ENCODE data around the gene NBPF14.
"Not testable (repeated sequence)": the region's sequence is repeated elsewhere in the genome, so short reads cannot be mapped to it uniquely, and the experiment has no call there.

NBPF14 gene

GRCh38 chr1:148528591-148528990 is 67.2 kb downstream of the NBPF14 start:
- not testable (repeated sequence) for H2AFZ ChIP-seq (ENCODE audit: low read length); H3K79me1 ChIP-seq (ENCODE audit: low read depth, low read length); H4K8ac ChIP-seq (ENCODE audit: low read depth, low read length); H2BK15ac ChIP-seq (ENCODE audit: low read length); H2BK5ac ChIP-seq (ENCODE audit: low read length); H3K23ac ChIP-seq (ENCODE audit: low read depth, low read length, poor library complexity); H2AK5ac ChIP-seq (ENCODE audit: low read depth, low read length); H3K36me3 ChIP-seq (replicated peaks in 1 of 2; ENCODE audit: control insufficient read depth in 2 of 2, insufficient read depth in 2 of 2, low read length in 2 of 2); H3K18ac ChIP-seq (ENCODE audit: low read length); H3K9ac ChIP-seq (ENCODE audit: low read depth, low read length, poor library complexity); DNase-seq (ENCODE audit: low spot score); H3K27me3 ChIP-seq (ENCODE audit: control insufficient read depth in 3 of 3, insufficient read depth in 3 of 3, low read depth in 1 of 3, low read length in 3 of 3); H2BK12ac ChIP-seq (ENCODE audit: low read length); H2BK120ac ChIP-seq (ENCODE audit: low read depth, low read length); H4K91ac ChIP-seq (ENCODE audit: low read depth, low read length, poor library complexity); H3K4ac ChIP-seq (ENCODE audit: low read length); H3K14ac ChIP-seq (ENCODE audit: low read length); H3K27ac ChIP-seq (replicated peaks; ENCODE audit: low read length); H3K4me2 ChIP-seq (ENCODE audit: insufficient read depth, low read length, poor library complexity, severe bottlenecking); H3K9me3 ChIP-seq (replicated peaks in 1 of 2; ENCODE audit: control insufficient read depth in 2 of 2, insufficient read depth in 1 of 2, low read depth in 1 of 2, low read length in 2 of 2); H3K4me1 ChIP-seq (ENCODE audit: control insufficient read depth in 2 of 2, insufficient read depth in 1 of 2, low read depth in 1 of 2, low read length in 2 of 2); H3K4me3 ChIP-seq (ENCODE audit: low read length in 2 of 2)
- WGBS, 2 donors (ENCODE audit: extremely low coverage in 2 of 2, insufficient read length in 2 of 2, insufficient replicate concordance in 1 of 2): no CpG with 5 or more reads among the region's 24 CpGs

GRCh38 chr1:148526587-148526986 is 69.2 kb downstream of the NBPF14 start:
- not testable (repeated sequence) for H3K27me3 ChIP-seq (ENCODE audit: control insufficient read depth in 3 of 3, insufficient read depth in 3 of 3, low read depth in 1 of 3, low read length in 3 of 3); H2BK5ac ChIP-seq (ENCODE audit: low read length); H3K23ac ChIP-seq (ENCODE audit: low read depth, low read length, poor library complexity); H3K4ac ChIP-seq (ENCODE audit: low read length); H3K36me3 ChIP-seq (replicated peaks in 1 of 2; ENCODE audit: control insufficient read depth in 2 of 2, insufficient read depth in 2 of 2, low read length in 2 of 2); H4K8ac ChIP-seq (ENCODE audit: low read depth, low read length); H3K9ac ChIP-seq (ENCODE audit: low read depth, low read length, poor library complexity); H2AFZ ChIP-seq (ENCODE audit: low read length); H3K79me1 ChIP-seq (ENCODE audit: low read depth, low read length); H4K91ac ChIP-seq (ENCODE audit: low read depth, low read length, poor library complexity); H3K9me3 ChIP-seq (replicated peaks in 1 of 2; ENCODE audit: control insufficient read depth in 2 of 2, insufficient read depth in 1 of 2, low read depth in 1 of 2, low read length in 2 of 2); H3K4me3 ChIP-seq (ENCODE audit: low read length in 2 of 2); DNase-seq (ENCODE audit: low spot score); H3K4me2 ChIP-seq (ENCODE audit: insufficient read depth, low read length, poor library complexity, severe bottlenecking); H2BK120ac ChIP-seq (ENCODE audit: low read depth, low read length); H3K14ac ChIP-seq (ENCODE audit: low read length); H3K27ac ChIP-seq (replicated peaks; ENCODE audit: low read length); H3K18ac ChIP-seq (ENCODE audit: low read length); H2AK5ac ChIP-seq (ENCODE audit: low read depth, low read length); H2BK12ac ChIP-seq (ENCODE audit: low read length); H2BK15ac ChIP-seq (ENCODE audit: low read length); H3K4me1 ChIP-seq (ENCODE audit: control insufficient read depth in 2 of 2, insufficient read depth in 1 of 2, low read depth in 1 of 2, low read length in 2 of 2)
- WGBS, 2 donors (ENCODE audit: extremely low coverage in 2 of 2, insufficient read length in 2 of 2, insufficient replicate concordance in 1 of 2): no CpG with 5 or more reads among the region's 2 CpGs

DNA sequence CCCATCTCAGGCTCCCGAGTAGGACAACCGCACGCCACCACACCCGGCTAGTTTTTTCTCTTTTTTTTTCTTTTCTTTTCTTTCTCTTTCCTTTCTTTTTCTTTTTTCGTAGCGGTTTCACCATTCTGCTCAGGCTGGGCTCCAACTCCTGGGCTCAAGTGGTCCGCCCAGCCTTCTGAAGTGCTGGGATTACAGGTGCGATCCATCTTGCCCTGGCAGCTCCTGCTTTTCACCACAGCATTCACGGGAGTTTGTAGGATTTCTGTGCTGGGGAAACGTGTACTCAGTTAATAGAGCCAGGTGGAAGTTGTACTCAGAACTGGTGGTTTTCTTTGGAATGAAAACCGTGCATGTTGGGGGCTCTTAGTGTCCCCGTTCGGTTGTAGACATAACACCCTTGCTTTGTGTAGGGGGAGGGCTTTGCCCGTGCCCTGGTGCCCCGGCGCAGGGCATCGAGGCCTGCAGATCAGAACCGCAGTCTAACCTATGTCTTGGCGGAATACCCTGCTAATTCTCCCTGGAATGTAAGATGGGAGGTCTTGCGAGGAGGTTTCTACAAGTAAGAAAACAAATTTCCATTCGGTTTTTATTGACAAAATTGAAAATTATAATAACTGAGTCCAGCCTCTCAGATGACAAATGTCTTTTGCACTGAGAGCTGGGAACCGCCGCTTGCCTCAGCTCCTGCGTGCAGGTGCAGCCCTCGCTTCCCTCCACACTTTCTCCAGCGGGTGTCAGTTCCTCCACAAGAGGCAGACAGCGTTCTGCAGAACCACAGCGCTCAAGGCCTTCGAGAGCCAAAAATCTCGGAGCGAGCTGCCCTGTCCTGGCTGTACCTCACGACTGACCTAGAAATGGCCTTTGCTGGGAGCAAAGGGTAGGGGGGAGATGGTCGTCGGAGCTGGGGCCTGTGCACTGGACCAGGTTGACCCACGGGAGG is 72.3 kb downstream of the NBPF14 start:
- H3K4me1 ChIP-seq (ENCODE audit: control insufficient read depth in 2 of 2, insufficient read depth in 1 of 2, low read depth in 1 of 2, low read length in 2 of 2); H3K27me3 ChIP-seq (ENCODE audit: control insufficient read depth in 3 of 3, insufficient read depth in 3 of 3, low read depth in 1 of 3, low read length in 3 of 3); H4K91ac ChIP-seq (ENCODE audit: low read depth, low read length, poor library complexity); H3K27ac ChIP-seq (replicated peaks; ENCODE audit: low read length); H2BK5ac ChIP-seq (ENCODE audit: low read length); H3K4me2 ChIP-seq (ENCODE audit: insufficient read depth, low read length, poor library complexity, severe bottlenecking); H3K4ac ChIP-seq (ENCODE audit: low read length); H2BK15ac ChIP-seq (ENCODE audit: low read length); H3K4me3 ChIP-seq (ENCODE audit: low read length in 2 of 2); H3K79me1 ChIP-seq (ENCODE audit: low read depth, low read length); H3K9ac ChIP-seq (ENCODE audit: low read depth, low read length, poor library complexity); DNase-seq (ENCODE audit: low spot score); H3K18ac ChIP-seq (ENCODE audit: low read length); H3K36me3 ChIP-seq (replicated peaks in 1 of 2; ENCODE audit: control insufficient read depth in 2 of 2, insufficient read depth in 2 of 2, low read length in 2 of 2); H3K9me3 ChIP-seq (replicated peaks in 1 of 2; ENCODE audit: control insufficient read depth in 2 of 2, insufficient read depth in 1 of 2, low read depth in 1 of 2, low read length in 2 of 2); H2BK120ac ChIP-seq (ENCODE audit: low read depth, low read length); H2AFZ ChIP-seq (ENCODE audit: low read length); H4K8ac ChIP-seq (ENCODE audit: low read depth, low read length); H2BK12ac ChIP-seq (ENCODE audit: low read length); H3K14ac ChIP-seq (ENCODE audit: low read length); H2AK5ac ChIP-seq (ENCODE audit: low read depth, low read length); H3K23ac ChIP-seq (ENCODE audit: low read depth, low read length, poor library complexity): not testable (repeated sequence)
- WGBS, 2 donors (ENCODE audit: extremely low coverage in 2 of 2, insufficient read length in 2 of 2, insufficient replicate concordance in 1 of 2): no CpG with 5 or more reads among the region's 35 CpGs

DNA sequence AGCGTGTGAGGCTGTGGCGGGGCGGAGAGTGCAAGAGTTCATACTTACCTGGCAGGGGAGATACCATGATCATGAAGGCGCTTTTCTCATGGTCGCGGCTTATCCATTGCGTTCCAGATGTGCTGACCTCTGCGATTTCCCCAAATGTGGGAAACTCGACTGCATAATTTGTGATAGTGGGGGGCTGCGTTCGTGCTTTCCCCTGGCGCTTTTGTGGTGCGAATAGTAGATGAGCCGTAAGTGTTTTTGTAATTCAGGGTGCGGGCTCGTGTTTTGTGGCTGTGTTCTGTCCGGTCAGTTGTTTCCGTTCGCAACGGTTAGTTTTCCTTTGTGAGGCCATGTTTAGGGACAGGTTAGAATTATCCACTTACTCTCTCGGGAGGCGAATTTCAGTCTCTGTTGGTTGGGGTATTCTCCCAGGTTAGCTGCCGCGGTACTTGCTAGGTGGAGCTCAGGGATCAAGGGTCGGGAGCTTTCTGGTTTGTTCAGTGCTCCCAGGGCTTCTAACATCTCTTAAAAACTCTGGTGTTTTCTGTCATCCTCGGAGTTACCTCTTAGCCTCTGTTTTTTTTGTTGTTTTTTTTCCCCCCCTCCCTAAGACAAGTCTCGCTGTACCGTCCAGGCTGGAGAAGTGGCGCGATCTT is 73.1 kb downstream of the NBPF14 start:
- not testable (repeated sequence) for H2AK5ac ChIP-seq (ENCODE audit: low read depth, low read length); H3K4me1 ChIP-seq (ENCODE audit: control insufficient read depth in 2 of 2, insufficient read depth in 1 of 2, low read depth in 1 of 2, low read length in 2 of 2); H3K4ac ChIP-seq (ENCODE audit: low read length); H2BK5ac ChIP-seq (ENCODE audit: low read length); H3K4me2 ChIP-seq (ENCODE audit: insufficient read depth, low read length, poor library complexity, severe bottlenecking); H2BK12ac ChIP-seq (ENCODE audit: low read length); H3K18ac ChIP-seq (ENCODE audit: low read length); H2BK120ac ChIP-seq (ENCODE audit: low read depth, low read length); H3K9ac ChIP-seq (ENCODE audit: low read depth, low read length, poor library complexity); H3K14ac ChIP-seq (ENCODE audit: low read length); H4K8ac ChIP-seq (ENCODE audit: low read depth, low read length); H3K79me1 ChIP-seq (ENCODE audit: low read depth, low read length); H3K36me3 ChIP-seq (replicated peaks in 1 of 2; ENCODE audit: control insufficient read depth in 2 of 2, insufficient read depth in 2 of 2, low read length in 2 of 2); H4K91ac ChIP-seq (ENCODE audit: low read depth, low read length, poor library complexity); H3K27me3 ChIP-seq (ENCODE audit: control insufficient read depth in 3 of 3, insufficient read depth in 3 of 3, low read depth in 1 of 3, low read length in 3 of 3); H2BK15ac ChIP-seq (ENCODE audit: low read length); H3K9me3 ChIP-seq (replicated peaks in 1 of 2; ENCODE audit: control insufficient read depth in 2 of 2, insufficient read depth in 1 of 2, low read depth in 1 of 2, low read length in 2 of 2)
- DNase-seq (ENCODE audit: low spot score): peak; percentile 86
- Histone ChIP-seq H3K27ac (replicated peaks; ENCODE audit: low read length) (peak overlapping the region; percentile 40), H3K4me3 (ENCODE audit: low read length in 2 of 2) (peak overlapping the region; percentile 9 to 70), H2AFZ (ENCODE audit: low read length) (peak overlapping the region; percentile 48), H3K23ac (ENCODE audit: low read depth, low read length, poor library complexity) (peak overlapping the region; percentile 100)
- no CpG with 5 or more reads among the region's 30 CpGs for whole genome bisulfite sequencing, 2 donors (ENCODE audit: extremely low coverage in 2 of 2, insufficient read length in 2 of 2, insufficient replicate concordance in 1 of 2)
